IgD-negative memory B cell (primary cell): Measurements from ENCODE around the gene TK1. TPM values are rescaled to one million over a fixed set of nuclear protein-coding genes. Genes with fewer than 3 reads are reported as not detected.
"Not testable (repeated sequence)": the region's sequence is repeated elsewhere in the genome, so short reads cannot be mapped to it uniquely, and the experiment has no call there.

Experiments used
- H3K27ac Mint-ChIP-seq, 3 donors: one replicate each; pipeline ENCODE4 v1.8.0; 2020 to 2022; ENCODE audit warnings: mild to moderate bottlenecking in 3 of 3, mixed read lengths in 3 of 3, moderate library complexity in 1 of 3
- H3K27me3 Mint-ChIP-seq: one replicate; pipeline ENCODE4 v1.8.0; 2021; ENCODE audit warnings: mixed read lengths
- H3K36me3 Mint-ChIP-seq: one replicate; pipeline ENCODE4 v1.8.0; 2020; ENCODE audit warnings: mild to moderate bottlenecking, mixed read lengths
- H3K4me1 Mint-ChIP-seq, 3 donors: one replicate each; pipeline ENCODE4 v1.8.0; 2020 to 2022; ENCODE audit warnings: mixed read lengths in 3 of 3, mild to moderate bottlenecking in 1 of 3
- H3K4me3 Mint-ChIP-seq, 4 donors: one replicate each; pipeline ENCODE4 v1.8.0; 2020 to 2022; ENCODE audit warnings: mild to moderate bottlenecking in 4 of 4, mixed read lengths in 4 of 4, moderate library complexity in 3 of 4
- H3K9me3 Mint-ChIP-seq, 3 donors: one replicate each; pipeline ENCODE4 v1.8.0; 2020 to 2021; ENCODE audit warnings: mixed read lengths in 3 of 3, mild to moderate bottlenecking in 1 of 3
- polyA plus RNA-seq: library from polyadenylated mRNA; unstranded; fragments of 300-500 nt; fragmentation: Illumina TruSeq; gene quantifications from one replicate; pipeline ENCODE4 v1.2.3, GENCODE V29; 2021

The TK1 gene
- polyA plus RNA-seq, 1 donor from 2014 or later: 7.0 TPM

DNA sequence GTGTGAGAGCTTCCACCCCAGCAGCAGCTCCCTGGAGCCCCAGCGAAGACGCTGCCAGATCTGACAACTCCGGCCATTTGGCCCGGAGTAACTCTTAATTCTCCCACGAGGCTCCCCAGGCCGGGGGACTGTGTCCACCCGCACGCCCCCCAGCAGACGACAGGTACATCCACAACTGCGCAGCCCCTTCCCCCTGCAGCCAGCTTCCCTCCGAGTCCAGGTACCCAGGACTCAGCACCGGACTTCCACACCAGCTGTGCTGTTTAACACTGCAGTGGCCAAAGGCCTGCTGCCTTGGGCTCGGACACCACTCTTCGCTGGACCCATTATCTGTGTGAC is 11.2 kb downstream of the TK1 start:
- Mint-ChIP-seq H3K27ac (peak overlapping the region in 2 of 3 donors; percentile 98 to 99), H3K27me3 (peaks cover 1% of the 10 kb centered on the region), H3K4me3 (peak overlapping the region in 3 of 4 donors; percentile 32 to 84 (median 77)), H3K4me1 (peaks cover 50 to 69% (median 58%) of the 10 kb centered on the region in 3 donors), H3K9me3 (no peaks in the 10 kb centered on the region), H3K36me3 (no peaks in the 10 kb centered on the region)

DNA sequence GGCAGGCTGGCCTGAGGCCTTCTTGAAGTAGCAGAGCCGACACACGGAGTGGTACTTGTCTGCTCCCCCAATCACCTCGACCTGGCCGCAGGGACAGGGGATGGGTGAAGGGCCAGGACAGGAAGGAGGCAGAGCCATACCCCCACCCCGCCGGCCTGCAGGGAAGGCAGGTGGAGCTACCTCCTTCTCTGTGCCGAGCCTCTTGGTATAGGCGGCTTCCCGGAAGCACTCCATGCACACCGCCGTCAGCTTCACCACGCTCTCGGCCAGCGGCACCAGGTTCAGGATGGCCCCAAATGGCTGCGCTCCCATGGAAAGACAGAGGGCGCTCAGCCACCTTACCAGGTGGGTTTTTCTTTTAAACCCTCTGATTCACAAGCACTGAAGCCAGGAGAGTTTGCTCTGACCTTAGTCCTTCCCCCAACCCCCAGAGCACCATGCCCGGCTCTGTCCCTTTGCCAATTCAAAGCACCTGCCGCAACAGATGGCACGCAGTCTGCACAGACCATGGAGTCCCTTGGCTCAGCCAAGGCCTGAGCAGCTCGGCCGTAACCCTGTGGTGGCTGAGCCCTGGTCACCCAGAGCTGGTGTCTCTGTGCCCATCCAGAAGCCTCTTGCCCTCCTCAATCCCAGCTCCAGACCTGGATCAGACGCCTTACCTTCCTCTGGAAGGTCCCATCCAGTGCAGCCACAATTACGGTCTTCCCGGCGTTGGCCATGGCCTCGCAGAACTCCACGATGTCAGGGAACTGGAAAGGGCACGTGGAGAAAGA is 11.8 kb downstream of the TK1 start:
- Mint-ChIP-seq H3K27ac (peak overlapping the region; percentile 98 to 99 (median 98)), H3K9me3 (no peaks in the 10 kb centered on the region), H3K36me3 (no peaks in the 10 kb centered on the region), H3K27me3 (peaks cover 1% of the 10 kb centered on the region), H3K4me3 (peak overlapping the region; percentile 68 to 97 (median 78)), H3K4me1 (peaks cover 45 to 66% (median 58%) of the 10 kb centered on the region in 3 donors)

DNA sequence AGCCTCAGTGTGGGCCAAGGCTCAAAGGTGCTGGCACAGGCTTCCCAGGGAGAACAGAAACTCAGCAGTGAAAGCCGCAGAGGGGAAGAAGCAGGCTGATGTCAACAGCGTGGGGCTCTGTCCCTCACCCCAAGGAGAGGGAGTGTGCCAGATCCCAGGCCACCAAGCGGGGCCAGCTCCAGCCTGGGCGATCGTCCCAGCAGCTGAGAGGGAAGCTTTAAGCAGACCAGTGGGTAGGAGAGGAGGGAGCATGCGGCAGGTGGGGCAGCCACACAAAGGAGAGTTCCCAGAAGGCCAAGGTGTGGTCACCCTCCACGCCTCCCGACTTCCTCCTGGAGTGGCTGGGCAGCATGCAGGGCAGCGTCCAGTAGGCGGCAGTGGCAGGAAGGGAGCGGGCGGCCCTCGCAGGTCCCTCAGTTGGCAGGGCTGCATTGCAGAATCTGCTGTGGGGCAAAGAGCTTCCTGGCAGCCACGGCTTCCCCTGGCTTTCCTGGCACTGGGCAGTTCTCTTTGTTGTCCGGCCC is 12.4 kb downstream of the TK1 start:
- Mint-ChIP-seq H3K27ac (peak overlapping the region; percentile 98 to 99 (median 98)), H3K4me1 (peaks cover 43 to 68% (median 56%) of the 10 kb centered on the region in 3 donors), H3K4me3 (peak overlapping the region; percentile 77 to 97 (median 83)), H3K9me3 (no peaks in the 10 kb centered on the region), H3K27me3 (peaks cover 1% of the 10 kb centered on the region), H3K36me3 (no peaks in the 10 kb centered on the region)

DNA sequence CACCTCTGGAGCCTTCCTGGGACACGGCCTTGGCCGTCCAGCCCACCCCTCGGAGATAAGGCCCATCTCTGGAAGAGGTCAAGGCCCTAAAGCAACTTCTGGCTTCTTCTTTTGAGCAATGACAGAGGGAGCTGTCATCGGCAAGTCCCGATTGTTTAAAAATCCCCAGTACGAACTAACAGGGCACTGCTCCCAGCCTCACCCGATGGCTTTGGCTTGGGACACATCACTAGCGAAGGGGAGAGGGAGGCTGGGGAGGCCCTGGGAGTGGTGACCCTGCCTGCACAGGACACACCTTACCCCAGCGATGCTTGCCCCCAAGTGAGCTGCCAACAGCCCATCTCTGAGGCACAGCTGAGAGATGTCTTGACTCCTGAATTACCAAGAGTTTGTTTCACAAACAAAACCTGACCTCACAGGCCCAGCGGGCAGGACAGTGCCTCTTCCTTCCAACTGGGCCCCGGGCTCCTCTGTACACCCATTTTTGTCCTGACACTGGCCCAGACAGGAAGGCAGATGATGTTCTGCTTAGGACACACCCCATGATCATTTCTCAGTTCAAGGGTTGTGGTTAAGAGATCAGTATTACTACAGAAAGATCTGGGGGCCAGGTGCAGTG is 13.6 kb downstream of the TK1 start:
- peak overlapping the region; percentile 77 to 97 (median 83) for H3K4me3 Mint-ChIP-seq
- H3K4me1 Mint-ChIP-seq: peaks cover 43 to 68% (median 56%) of the 10 kb centered on the region in 3 donors
- H3K27ac Mint-ChIP-seq: peak overlapping the region; percentile 98 to 99 (median 98)
- no peaks in the 10 kb centered on the region for H3K9me3 Mint-ChIP-seq
- peaks cover 1% of the 10 kb centered on the region for H3K27me3 Mint-ChIP-seq
- no peaks in the 10 kb centered on the region for H3K36me3 Mint-ChIP-seq

DNA sequence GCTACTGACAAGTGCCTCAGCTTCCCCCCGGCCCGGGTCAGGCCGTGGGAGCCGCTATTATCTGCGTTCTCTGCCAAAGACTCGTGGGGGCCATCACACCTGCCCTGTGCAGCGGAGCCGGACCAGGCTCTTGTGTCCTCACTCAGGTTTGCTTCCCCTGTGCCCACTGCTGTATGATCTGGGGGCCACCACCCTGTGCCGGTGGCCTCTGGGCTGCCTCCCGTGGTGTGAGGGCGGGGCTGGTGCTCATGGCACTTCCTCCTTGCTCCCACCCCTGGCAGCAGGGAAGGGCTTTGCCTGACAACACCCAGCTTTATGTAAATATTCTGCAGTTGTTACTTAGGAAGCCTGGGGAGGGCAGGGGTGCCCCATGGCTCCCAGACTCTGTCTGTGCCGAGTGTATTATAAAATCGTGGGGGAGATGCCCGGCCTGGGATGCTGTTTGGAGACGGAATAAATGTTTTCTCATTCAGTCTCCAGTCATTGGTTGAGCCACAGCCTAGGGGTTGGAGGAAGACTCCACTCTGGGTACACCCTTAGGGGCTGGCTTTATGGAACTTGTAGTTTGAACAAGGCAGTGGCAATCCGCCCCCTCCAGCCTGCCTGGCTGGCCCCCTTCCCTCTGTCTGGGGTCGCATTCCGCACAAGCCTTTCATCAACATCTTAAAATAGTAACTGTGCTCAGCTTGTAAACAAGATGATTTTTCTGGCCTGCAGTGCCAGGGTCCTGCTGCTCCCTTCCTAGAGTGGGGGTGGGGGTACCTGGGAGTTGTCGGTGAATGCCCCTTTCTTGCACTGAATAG is 14.4 kb downstream of the TK1 start:
- Mint-ChIP-seq H3K27ac (peak overlapping the region; percentile 98 to 99 (median 98)), H3K9me3 (no peaks in the 10 kb centered on the region), H3K27me3 (peaks cover 1% of the 10 kb centered on the region), H3K4me1 (peaks cover 43 to 68% (median 56%) of the 10 kb centered on the region in 3 donors), H3K36me3 (no peaks in the 10 kb centered on the region), H3K4me3 (peak overlapping the region; percentile 77 to 97 (median 83))

DNA sequence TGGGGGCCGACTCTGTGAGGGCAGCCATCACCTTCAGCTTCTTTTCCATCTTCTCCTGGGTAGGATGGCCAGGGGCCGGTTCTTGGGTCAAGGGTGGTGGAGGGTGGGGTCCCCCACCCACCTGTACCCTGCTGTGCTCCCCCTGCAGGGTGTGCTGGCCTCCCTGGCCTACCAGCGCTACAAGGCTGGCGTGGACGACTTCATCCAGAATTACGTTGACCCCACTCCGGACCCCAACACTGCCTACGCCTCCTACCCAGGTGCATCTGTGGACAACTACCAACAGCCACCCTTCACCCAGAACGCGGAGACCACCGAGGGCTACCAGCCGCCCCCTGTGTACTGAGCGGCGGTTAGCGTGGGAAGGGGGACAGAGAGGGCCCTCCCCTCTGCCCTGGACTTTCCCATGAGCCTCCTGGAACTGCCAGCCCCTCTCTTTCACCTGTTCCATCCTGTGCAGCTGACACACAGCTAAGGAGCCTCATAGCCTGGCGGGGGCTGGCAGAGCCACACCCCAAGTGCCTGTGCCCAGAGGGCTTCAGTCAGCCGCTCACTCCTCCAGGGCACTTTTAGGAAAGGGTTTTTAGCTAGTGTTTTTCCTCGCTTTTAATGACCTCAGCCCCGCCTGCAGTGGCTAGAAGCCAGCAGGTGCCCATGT is 15.1 kb downstream of the TK1 start:
- not testable (repeated sequence) for H3K36me3 Mint-ChIP-seq, H3K27me3 Mint-ChIP-seq, H3K9me3 Mint-ChIP-seq
- peak overlapping the region; percentile 98 to 99 (median 98) for H3K27ac Mint-ChIP-seq
- peaks cover 43 to 61% (median 55%) of the 10 kb centered on the region in 3 donors for H3K4me1 Mint-ChIP-seq
- peak overlapping the region; percentile 77 to 97 (median 83) for H3K4me3 Mint-ChIP-seq

DNA sequence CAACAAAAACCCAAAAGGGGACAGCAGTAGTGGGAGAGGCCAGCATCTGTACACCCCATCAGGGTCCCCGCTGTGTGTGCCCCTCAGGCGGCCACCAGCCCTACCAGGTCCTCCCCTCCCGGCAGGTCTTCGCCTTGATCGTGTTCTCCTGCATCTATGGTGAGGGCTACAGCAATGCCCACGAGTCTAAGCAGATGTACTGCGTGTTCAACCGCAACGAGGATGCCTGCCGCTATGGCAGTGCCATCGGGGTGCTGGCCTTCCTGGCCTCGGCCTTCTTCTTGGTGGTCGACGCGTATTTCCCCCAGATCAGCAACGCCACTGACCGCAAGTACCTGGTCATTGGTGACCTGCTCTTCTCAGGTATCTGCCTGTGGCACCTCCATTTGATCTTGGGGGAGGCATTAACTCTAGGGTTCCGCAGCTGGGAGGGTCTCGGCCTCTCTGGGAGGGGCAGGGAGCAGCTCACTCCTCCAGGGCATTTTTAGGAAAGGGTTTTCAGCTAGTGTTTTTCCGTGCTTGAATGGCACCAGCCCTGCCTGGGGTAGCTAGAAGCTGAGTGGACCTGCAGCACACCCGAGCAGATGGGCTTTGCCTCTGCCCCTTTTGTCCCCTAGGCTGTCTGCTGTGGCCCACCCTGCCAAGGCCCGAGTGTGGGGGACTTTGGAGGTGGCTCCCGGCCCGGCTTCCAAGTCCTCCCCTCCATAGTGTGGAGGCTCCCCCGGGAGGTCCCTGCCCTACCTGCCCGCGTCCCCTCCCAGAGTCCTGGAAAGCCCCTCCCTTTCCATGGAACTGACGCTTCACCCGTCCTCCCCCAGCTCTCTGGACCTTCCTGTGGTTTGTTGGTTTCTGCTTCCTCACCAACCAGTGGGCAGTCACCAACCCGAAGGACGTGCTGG is 15.9 kb downstream of the TK1 start:
- H3K27me3 Mint-ChIP-seq: peaks cover 1% of the 10 kb centered on the region
- no peaks in the 10 kb centered on the region for H3K9me3 Mint-ChIP-seq
- H3K36me3 Mint-ChIP-seq: no peaks in the 10 kb centered on the region
- peaks cover 35 to 54% (median 47%) of the 10 kb centered on the region in 3 donors for H3K4me1 Mint-ChIP-seq
- H3K27ac Mint-ChIP-seq: peak overlapping the region in 2 of 3 donors; percentile 80 to 98
- peak overlapping the region; percentile 77 to 91 (median 86) for H3K4me3 Mint-ChIP-seq

DNA sequence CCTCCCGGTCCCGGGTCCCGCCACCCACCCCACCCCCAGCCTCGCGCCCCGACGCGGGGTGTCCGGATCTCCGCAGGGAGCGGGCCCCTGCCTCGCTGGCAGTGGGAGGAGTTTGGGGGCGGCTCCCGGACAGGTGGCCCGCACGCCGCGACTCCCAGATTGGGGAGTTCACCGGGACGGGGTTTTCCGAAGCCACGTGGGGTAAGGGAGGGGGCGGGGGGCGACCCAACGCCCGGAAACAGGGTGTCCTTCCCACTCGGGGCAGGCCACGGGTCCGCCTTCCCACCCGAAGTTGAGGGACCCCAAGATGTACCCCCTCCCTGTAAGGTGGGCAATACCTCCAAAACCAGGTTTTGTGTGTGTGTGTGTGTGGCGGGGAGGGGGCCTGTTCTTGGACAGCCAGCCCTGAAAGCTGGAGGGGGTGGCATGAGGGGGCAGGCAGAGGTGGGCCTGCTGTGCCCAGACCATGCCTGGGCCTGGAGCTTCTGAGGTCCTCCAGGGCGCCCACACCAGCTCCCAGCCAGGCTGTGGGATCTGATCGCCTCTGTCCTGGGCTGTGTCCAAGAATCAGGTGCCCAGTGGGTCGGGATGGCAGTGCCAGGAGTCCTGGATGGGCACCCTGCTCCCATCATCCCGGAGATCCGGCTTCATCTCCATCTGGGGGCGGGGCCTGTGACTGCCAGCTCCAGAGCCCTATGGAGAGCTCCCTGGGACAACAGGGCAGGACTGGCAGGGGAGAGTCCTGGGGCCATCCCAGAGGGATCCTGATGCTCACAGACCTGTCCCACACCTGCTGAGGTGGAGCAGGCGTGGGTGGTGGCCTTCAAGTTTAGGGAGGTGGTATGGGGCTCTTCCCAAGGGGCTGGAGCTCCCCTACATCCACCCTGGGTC is 17.7 kb downstream of the TK1 start:
- Mint-ChIP-seq H3K27ac (peak overlapping the region; percentile 80 to 98 (median 80)), H3K4me1 (peaks cover 26 to 38% (median 34%) of the 10 kb centered on the region in 3 donors)

DNA sequence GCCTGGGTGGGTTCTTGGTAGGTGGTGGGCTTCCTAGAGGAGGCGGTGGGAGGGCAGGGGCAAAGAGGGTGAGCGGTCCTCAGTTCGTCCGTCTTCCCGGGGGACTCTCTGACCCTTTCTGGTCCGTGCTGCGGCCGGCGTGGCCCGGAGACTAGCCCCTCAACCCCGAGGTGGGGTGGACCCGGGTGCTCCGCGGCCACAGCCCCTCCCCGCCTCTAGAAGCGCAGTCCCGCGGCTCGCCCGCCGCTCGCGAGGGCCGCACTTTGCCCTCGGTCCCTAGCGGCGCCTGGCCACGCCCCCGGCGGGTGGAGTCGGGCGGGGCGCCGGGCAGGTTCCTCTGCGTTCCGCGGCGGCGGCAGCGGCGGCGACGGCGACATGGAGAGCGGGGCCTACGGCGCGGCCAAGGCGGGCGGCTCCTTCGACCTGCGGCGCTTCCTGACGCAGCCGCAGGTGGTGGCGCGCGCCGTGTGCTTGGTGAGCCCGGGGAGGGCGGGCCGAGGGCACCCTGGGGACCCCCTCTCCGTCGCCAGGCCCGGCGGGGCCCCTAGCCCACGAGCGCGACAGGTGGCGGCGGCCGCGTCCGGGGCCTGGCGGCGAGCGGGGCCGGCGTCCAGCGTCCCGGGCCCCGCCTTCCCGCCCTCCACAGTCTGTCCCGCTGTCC is 18.5 kb downstream of the TK1 start, which contains the start of gene SYNGR2:
SYNGR2 (plus strand) TSS at position 340 of the 661 bp plus-strand sequence; CDS start at position 376, 36 bp downstream.
- Mint-ChIP-seq H3K4me1 (peaks cover 19 to 33% (median 30%) of the 10 kb centered on the region in 3 donors), H3K27me3 (peaks cover 1% of the 10 kb centered on the region), H3K9me3 (no peaks in the 10 kb centered on the region), H3K4me3 (peak within 1 kb of the TSS; percentile 77 to 90 (median 86)), H3K27ac (peak within 1 kb of the TSS; percentile 85 to 98 (median 96)), H3K36me3 (no peaks in the 10 kb centered on the region)

More for the DNA sequence above, 17.7 kb downstream of the TK1 start:
- peaks cover 1% of the 10 kb centered on the region for H3K27me3 Mint-ChIP-seq
- H3K4me3 Mint-ChIP-seq: peak overlapping the region; percentile 77 to 90 (median 86)
- H3K36me3 Mint-ChIP-seq: no peaks in the 10 kb centered on the region
- H3K9me3 Mint-ChIP-seq: no peaks in the 10 kb centered on the region

DNA sequence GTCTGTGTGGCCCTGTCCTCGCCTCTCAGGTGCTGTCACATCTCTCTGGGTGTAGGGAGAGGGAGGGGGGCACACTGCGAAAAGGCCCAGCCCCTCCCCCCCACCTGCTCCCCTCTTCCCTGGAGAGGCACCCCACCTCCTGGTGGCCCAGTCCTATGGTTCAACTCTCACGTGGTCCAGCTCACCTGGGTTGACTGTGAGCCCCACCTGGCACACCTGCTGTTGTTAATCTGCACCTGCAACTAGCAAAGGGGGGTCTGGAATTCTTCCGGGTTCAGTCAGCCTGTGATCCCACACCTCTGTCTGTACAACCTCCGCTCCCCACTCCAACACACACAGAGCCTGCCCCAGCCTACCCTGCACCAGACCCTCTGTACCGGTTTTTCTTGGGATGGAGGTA is 20.4 kb downstream of the TK1 start:
- Mint-ChIP-seq H3K27me3 (no peaks in the 10 kb centered on the region), H3K4me3 (peak overlapping the region in 2 of 4 donors; percentile 48 to 66), H3K4me1 (peaks cover 0 to 14% (median 11%) of the 10 kb centered on the region in 3 donors), H3K36me3 (no peaks in the 10 kb centered on the region), H3K9me3 (no peaks in the 10 kb centered on the region), H3K27ac (no peak overlapping the region)

DNA sequence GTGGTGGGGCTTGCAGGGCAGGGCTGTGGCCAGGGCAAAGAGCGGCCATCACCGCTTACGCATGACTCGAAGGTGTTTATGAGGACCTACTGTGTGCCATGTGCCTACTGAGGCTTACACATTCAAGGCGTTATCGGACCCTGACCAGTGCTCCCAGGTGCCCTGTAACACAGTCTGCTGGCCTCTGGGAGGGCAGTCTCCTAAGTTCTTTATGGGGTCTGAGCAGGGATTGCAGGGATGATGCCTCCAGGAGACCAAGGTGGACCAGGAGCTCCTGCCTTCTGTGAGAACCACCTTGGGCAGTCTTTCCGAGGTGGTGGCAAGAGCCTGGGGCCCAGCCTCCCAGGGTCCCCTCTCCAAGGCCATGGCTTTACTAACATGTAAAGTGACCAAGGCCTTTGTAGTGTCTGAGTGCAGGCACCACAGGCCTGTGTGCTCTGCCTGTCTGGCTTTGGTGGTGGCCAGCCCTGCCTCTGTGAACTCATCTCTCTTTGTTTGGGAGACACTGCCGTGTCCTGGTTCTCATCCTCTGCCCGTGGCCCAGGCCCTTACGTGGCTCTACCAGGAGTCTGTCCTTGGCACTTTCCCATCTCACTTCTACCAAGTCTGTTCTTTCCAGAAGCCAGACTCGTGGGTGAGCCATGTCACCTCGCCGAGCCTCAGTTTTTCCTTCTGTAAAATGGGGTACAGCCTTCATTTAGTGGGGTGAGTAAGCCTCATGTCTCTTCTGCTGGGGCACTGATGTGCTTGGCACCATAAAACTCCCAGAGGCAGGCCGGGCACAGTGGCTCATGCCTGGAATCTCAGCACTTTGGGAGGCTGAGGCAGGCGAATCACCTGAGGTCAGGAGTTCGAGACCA is 21.9 kb downstream of the TK1 start:
- H3K27ac Mint-ChIP-seq: no peak overlapping the region
- H3K27me3 Mint-ChIP-seq: no peaks in the 10 kb centered on the region
- peak overlapping the region in 2 of 4 donors; percentile 38 to 41 for H3K4me3 Mint-ChIP-seq
- no peaks in the 10 kb centered on the region for H3K36me3 Mint-ChIP-seq
- peaks cover 2 to 6% (median 3%) of the 10 kb centered on the region in 3 donors for H3K4me1 Mint-ChIP-seq
- no peaks in the 10 kb centered on the region for H3K9me3 Mint-ChIP-seq
